ENCODE data around the gene ASPM. TPM values are rescaled to one million over a fixed set of nuclear protein-coding genes. Genes with fewer than 3 reads are reported as not detected.

The ASPM gene
- total and polyA plus RNA-seq, 2 of the 8 experiments (the other 6 are each of a cell fraction or from before 2014, with no cell fraction given): 5.1 to 50.3 TPM

- no peaks in the 10 kb centered on the region for H3K79me1 ChIP-seq (ENCODE audit: low read depth, low read length)
- H2BK120ac ChIP-seq (replicated peaks; ENCODE audit: low read depth, low read length): no peak overlapping the region
- peaks cover 2 to 61% (median 6%) of the 10 kb centered on the region in 4 experiments; a peak in 7 of 8 replicates for H3K36me3 ChIP-seq (ENCODE audit: control insufficient read depth in 2 of 4, insufficient read depth in 4 of 4, low read length in 3 of 4)
- H2BK15ac ChIP-seq (ENCODE audit: low read length): no peak overlapping the region
- no peak overlapping the region for H2BK20ac ChIP-seq (ENCODE audit: low read length)
- no peak overlapping the region for H4K91ac ChIP-seq (replicated peaks; ENCODE audit: insufficient read length, low read length)
- H4K8ac ChIP-seq (ENCODE audit: extremely low read depth, insufficient read depth, low read length): peak overlapping the region; percentile 51; the same call in 1 of the 2 replicates
- no peak overlapping the region for H3K9ac ChIP-seq (replicated peaks in 1 of 4; ENCODE audit: extremely low read depth in 1 of 4, low read depth in 3 of 4, low read length in 3 of 4)
- no peaks in the 10 kb centered on the region for H3K23me2 ChIP-seq (ENCODE audit: low read depth, low read length)
- no peaks in the 10 kb centered on the region for H3K9me3 ChIP-seq (ENCODE audit: insufficient read depth in 2 of 2, low read depth in 1 of 2, low read length in 1 of 2)
- no peak overlapping the region for H3K23ac ChIP-seq (ENCODE audit: insufficient read length)
- no peak overlapping the region for H2BK5ac ChIP-seq (ENCODE audit: low read depth, low read length)
- no peaks in the 10 kb centered on the region for H4K20me1 ChIP-seq (replicated peaks in 1 of 2; ENCODE audit: control insufficient read depth in 1 of 2, insufficient read depth in 2 of 2, low read length in 2 of 2)
- H2AFZ ChIP-seq (ENCODE audit: low read length): no peak overlapping the region
- no peak overlapping the region for H3K4me3 ChIP-seq (ENCODE audit: extremely low read depth in 1 of 4, insufficient read depth in 2 of 4, low read depth in 3 of 4, low read length in 4 of 4)
- no peaks in the 10 kb centered on the region for H3K4me1 ChIP-seq (replicated peaks in 1 of 4; ENCODE audit: control insufficient read depth in 3 of 4, insufficient read depth in 4 of 4, low read length in 3 of 4)
- no peak overlapping the region for H3K4ac ChIP-seq (replicated peaks; ENCODE audit: insufficient read length, low read depth, low read length)
- POLR2A ChIA-PET (ENCODE audit: partially characterized antibody): no interaction called here
- H4K5ac ChIP-seq (ENCODE audit: insufficient read length, low read depth, low read length): no peak overlapping the region
- no peak overlapping the region for H2BK12ac ChIP-seq (ENCODE audit: low read depth, low read length)
- no peak overlapping the region for H2AK5ac ChIP-seq (ENCODE audit: low read depth, low read length)
- H3K27me3 ChIP-seq (replicated peaks in 1 of 4; ENCODE audit: control insufficient read depth in 3 of 4, extremely low read depth in 1 of 4, insufficient read depth in 3 of 4, low read length in 3 of 4): peaks cover 0 to 1% (median 0%) of the 10 kb centered on the region in 4 experiments; a peak in 1 of 7 replicates
- CTCF ChIA-PET (ENCODE audit: partially characterized antibody): no interaction called here
- FAIRE-seq: no peak
- H3K79me2 ChIP-seq (ENCODE audit: control insufficient read depth in 1 of 2, insufficient read depth in 2 of 2, low read length in 2 of 2): peaks cover 0 to 44% of the 10 kb centered on the region in 2 experiments; a peak in 3 of 4 replicates
- no peak for TF ChIP-seq HDAC2 (IDR thresholded peaks at IDR 0.05; ENCODE audit: borderline replicate concordance in 1 of 2, low read depth in 2 of 2, low read length in 2 of 2)
- no peak for TF ChIP-seq PHF8 (conservative IDR thresholded peaks at IDR 0.05; ENCODE audit: low read depth, low read length)
- no peak for TF ChIP-seq RNF2 (IDR thresholded peaks at IDR 0.05; ENCODE audit: borderline replicate concordance, low read depth, low read length, missing control alignments, poor library complexity, severe bottlenecking)
- no peak for TF ChIP-seq POLR2AphosphoS5 (IDR thresholded peaks at IDR 0.05; ENCODE audit: low read depth, low read length)
- no peak for TF ChIP-seq RAD21 (IDR thresholded peaks at IDR 0.05 in 1 of 2, conservative IDR thresholded peaks at IDR 0.05 in 1 of 2; ENCODE audit: low read depth in 2 of 2, low read length in 2 of 2)
- no peak for DNase-seq (ENCODE audit: low read depth in 1 of 2, low spot score in 2 of 2)
- H3K27ac ChIP-seq (ENCODE audit: low read depth, low read length): no peak overlapping the region
- no peak overlapping the region for H3K4me2 ChIP-seq (ENCODE audit: insufficient read depth in 1 of 2, low read depth in 2 of 2, low read length in 2 of 2)
- no peak overlapping the region for H3K14ac ChIP-seq (ENCODE audit: insufficient read length)
- WGBS, 2 experiments (ENCODE audit: extremely low coverage in 1 of 2, insufficient coverage in 1 of 2, insufficient read length in 1 of 2, insufficient replicate concordance in 2 of 2, low coverage in 1 of 2, low lambda C conversion rate in 2 of 2, missing lambda C conversion rate in 1 of 2): 92% methylated on average over 15 of the region's 15 CpGs; no CpG with 5 or more reads in 1 of the 2 experiments
- no peak overlapping the region for H3K18ac ChIP-seq (ENCODE audit: extremely low read depth, low read length)
- no peak overlapping the region for H3K56ac ChIP-seq (replicated peaks; ENCODE audit: insufficient read length, low read depth, low read length)
Observed at GRCh38 chr1:197139169-197139568, 7.3 kb downstream of the ASPM start.

Measured in H1 (cell line).